Neuron (in vitro differentiated cells): Measurements from ENCODE around the gene GALNT16.

Source experiments
- H2AFZ ChIP-seq: one replicate; pipeline ENCODE4 v1.6.1; 2013; ENCODE audit warnings: low read depth, mild to moderate bottlenecking, inconsistent platforms, low read length, moderate library complexity
- H3K27me3 ChIP-seq: one replicate; pipeline ENCODE4 v1.6.1; 2013; ENCODE audit warnings: low read length; ENCODE audit not compliant: insufficient read depth
- H3K36me3 ChIP-seq: one replicate; pipeline ENCODE4 v1.6.1; 2013; ENCODE audit warnings: low read length; ENCODE audit not compliant: insufficient read depth
- H3K4me1 ChIP-seq: one replicate; pipeline ENCODE4 v1.6.1; 2013; ENCODE audit warnings: low read length; ENCODE audit not compliant: insufficient read depth
- H3K4me3 ChIP-seq: 2 replicates; pipeline ENCODE4 v1.5.1; 2013; ENCODE audit warnings: mild to moderate bottlenecking, low read length, moderate library complexity
- H3K9me3 ChIP-seq: one replicate; pipeline ENCODE4 v1.6.1; 2013; ENCODE audit warnings: low read length

GALNT16 gene

DNA sequence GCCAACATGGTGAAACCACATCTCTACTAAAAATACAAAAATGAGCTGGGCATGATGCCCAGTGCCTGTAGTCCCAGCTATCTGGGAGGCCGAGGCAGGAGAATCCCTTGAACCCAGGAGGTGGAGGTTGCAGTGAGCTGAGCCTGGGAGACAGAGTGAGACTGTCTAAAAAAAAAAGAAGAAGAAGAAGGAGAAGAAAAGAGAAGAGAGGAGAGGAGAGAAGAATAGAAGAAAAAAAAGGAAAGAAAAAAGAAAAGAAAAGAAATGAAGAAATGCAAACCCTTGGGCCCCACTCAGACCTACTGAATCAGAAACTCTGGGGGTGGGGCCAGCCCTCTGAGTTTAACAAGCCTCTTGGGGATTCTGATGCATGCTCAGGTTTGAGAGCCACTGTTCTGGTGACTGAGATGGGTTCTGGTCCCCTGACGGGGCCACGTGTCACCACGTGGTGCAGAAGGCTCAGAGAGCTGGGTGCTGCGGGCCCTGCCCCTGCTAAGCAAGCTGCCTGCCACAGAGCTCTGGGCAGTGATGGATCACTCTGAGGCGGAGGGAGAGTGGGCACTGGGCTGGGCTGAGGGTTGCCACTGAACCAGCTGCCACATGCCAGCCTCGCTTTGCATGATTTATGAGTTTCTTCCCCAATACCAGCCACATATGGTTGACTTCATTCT lies 100.6 kb downstream of the GALNT16 start:
- no peaks in the 10 kb centered on the region for H3K27me3 ChIP-seq
- no peaks in the 10 kb centered on the region for H3K4me1 ChIP-seq
- no peak overlapping the region for H2AFZ ChIP-seq
- H3K4me3 ChIP-seq: no peak overlapping the region
- no peaks in the 10 kb centered on the region for H3K36me3 ChIP-seq
- no peaks in the 10 kb centered on the region for H3K9me3 ChIP-seq

DNA sequence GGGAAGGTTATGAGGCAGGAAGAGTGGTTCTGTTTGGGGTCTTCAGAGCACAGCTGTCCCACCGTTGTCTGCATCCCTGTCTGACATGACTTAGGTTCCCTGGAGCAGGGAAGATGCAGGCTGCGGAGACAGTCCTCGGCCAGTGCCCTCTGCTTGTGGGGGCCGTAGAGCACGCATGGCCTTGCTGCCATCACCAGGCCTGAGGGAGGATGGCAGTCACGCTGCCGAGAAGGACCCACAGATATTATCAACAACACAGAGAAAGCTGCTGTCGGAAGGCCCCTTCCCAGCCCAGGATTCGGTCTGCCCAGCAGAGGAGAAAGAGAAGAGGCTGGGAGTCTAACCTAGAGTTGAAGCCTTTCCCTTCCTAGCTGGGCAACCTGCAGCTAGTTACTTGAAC lies 103.1 kb downstream of the GALNT16 start:
- Histone ChIP-seq H2AFZ (no peak overlapping the region), H3K4me1 (no peaks in the 10 kb centered on the region), H3K9me3 (no peaks in the 10 kb centered on the region), H3K27me3 (no peaks in the 10 kb centered on the region), H3K4me3 (no peak overlapping the region), H3K36me3 (no peaks in the 10 kb centered on the region)

DNA sequence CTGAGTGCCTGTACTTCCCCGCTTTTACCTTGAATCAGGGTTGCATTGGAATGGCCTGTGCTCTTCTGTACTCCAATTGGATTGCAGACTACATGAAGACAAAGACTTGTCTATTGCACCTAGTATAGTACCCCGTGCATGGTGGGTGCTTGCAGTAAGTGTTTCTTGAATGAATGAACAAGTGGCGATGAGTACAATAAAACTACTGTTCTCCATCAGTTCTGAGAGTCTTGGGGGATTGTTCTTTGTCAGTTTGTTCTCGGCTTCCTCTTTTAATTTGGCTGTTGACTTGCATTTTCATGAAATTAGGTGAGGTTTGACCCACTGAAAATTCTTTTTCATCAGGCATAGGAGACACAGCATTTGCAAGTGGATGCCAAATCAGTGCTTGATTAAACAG lies 104.0 kb downstream of the GALNT16 start:
- no peaks in the 10 kb centered on the region for H3K9me3 ChIP-seq
- H3K36me3 ChIP-seq: no peaks in the 10 kb centered on the region
- H2AFZ ChIP-seq: no peak overlapping the region
- no peaks in the 10 kb centered on the region for H3K4me1 ChIP-seq
- H3K27me3 ChIP-seq: no peaks in the 10 kb centered on the region
- H3K4me3 ChIP-seq: no peak overlapping the region

DNA sequence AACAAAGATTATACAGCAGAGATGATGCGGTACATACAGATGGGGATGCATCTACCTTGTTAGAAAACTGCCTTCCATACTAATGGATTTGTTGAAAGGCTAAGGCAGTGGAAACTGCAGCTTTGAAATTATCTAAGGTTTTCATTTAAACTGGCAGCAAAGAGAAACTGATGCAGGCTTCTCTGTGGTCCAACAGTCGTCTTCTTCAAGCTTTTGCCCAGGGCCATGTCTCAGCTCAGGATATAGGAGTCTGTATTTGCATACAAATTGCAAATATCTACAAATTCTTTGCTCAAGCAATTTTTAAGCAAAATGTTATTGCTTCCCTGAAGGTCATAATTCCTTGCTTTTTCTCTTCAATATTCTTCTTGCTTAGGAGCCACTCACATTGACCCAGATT lies 104.4 kb downstream of the GALNT16 start:
- Histone ChIP-seq H3K9me3 (no peaks in the 10 kb centered on the region), H3K27me3 (no peaks in the 10 kb centered on the region), H2AFZ (no peak overlapping the region), H3K36me3 (no peaks in the 10 kb centered on the region), H3K4me3 (no peak overlapping the region), H3K4me1 (no peaks in the 10 kb centered on the region)

DNA sequence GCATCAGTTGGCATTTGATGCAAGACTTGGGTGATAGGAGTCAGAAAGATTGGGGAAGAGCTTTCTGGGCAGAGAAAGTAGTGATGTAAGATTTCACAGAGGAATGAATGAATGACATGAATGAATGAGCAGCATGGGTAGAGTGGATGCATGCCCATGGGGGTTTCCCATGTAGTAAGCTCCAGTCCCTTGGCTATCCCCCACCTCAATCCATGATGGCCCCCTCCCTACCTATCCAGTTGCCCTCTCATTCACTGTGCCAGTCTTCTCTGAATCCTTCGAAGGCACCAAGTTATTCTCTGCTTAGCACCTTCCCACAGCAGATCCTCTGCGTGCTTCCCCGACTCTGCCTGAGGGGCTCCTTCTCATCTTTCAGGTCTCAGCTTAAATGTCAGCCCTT lies 106.1 kb downstream of the GALNT16 start:
- Histone ChIP-seq H3K27me3 (no peaks in the 10 kb centered on the region), H3K36me3 (no peaks in the 10 kb centered on the region), H3K9me3 (no peaks in the 10 kb centered on the region), H2AFZ (no peak overlapping the region), H3K4me1 (no peaks in the 10 kb centered on the region), H3K4me3 (no peak overlapping the region)

DNA sequence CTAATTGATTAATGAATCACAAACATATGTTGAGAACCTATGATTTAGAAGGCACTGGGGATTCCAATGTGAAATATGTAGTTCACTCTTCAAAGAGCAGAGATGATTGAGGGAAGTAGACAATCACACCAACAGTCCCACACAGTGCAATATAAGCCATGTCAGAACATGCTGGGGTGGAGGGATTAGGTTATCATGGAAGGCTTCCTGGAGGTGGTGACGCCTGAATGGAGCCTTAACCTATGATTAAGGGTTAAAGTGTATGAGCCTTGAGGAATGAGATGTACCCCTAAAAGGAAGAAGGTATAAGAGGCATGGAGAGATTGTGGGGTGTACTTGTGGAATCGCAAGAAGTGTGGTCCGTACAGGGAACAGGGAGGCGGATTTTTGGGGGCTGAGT lies 106.8 kb downstream of the GALNT16 start:
- no peaks in the 10 kb centered on the region for H3K36me3 ChIP-seq
- H3K4me3 ChIP-seq: no peak overlapping the region
- H3K27me3 ChIP-seq: no peaks in the 10 kb centered on the region
- no peaks in the 10 kb centered on the region for H3K4me1 ChIP-seq
- no peak overlapping the region for H2AFZ ChIP-seq
- H3K9me3 ChIP-seq: no peaks in the 10 kb centered on the region

DNA sequence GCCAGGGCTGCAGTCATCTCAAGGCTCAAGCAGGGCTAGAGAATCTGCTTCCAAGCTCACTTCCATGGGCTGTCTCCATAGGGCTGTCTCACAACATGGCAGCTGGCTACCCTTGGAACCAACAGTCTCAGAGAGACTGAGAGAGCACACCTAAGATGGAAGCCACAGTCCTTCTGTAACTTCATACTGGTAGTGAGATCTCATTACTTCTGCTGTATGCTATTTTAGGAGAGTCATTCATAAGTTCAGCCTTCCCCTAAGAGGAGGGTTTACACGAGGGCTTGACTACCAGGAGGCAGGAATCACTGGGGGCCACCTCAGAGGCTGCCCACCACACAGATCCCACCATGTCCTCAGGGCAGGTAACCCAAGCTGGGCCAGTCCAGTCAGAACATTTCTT lies 108.4 kb downstream of the GALNT16 start:
- H3K4me3 ChIP-seq: no peak overlapping the region
- no peaks in the 10 kb centered on the region for H3K27me3 ChIP-seq
- peaks cover 6% of the 10 kb centered on the region for H3K36me3 ChIP-seq
- no peaks in the 10 kb centered on the region for H3K4me1 ChIP-seq
- no peak overlapping the region for H2AFZ ChIP-seq
- H3K9me3 ChIP-seq: no peaks in the 10 kb centered on the region

DNA sequence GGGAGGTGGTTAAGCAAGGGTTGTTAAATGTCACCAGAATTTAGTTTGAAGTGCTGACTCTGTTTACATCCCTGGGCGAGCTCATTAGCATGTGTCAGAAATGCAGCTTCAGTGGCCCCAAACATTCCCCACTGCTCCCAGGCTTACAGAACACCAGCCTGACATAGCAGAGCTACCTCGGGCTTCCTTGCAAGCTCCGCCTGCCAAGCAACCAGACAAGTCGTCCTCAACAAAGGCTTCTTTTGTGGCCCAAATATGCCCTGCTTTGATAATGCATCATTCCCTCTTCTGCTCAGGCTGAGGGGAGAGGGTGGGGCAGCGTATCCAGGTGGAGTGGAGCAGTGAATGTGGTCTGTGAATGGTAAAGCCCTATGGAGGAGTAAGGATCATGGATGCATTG lies 110.1 kb downstream of the GALNT16 start:
- Histone ChIP-seq H3K36me3 (peaks cover 13% of the 10 kb centered on the region), H2AFZ (no peak overlapping the region), H3K27me3 (no peaks in the 10 kb centered on the region)

DNA sequence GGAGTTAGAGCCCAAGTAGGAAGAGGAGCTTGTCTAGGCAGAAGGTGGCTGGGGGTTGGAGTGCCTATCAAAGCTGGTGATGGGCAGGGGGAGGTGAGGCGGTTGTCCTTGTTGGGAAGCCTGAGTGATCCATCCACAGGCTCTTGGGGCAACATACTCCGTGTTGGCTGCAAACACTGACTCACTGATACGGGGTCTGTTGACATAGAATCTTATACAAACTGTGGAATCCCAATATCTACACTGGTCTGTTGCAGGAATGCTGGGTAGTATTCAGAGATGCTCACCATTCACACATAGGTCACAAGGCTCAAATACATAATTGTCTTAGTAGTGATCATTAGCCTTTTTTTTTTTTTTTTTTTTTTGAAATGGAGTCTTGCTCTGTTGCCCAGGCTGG lies 112.2 kb downstream of the GALNT16 start:
- peaks cover 12% of the 10 kb centered on the region for H3K9me3 ChIP-seq
- H3K27me3 ChIP-seq: no peaks in the 10 kb centered on the region
- no peaks in the 10 kb centered on the region for H3K4me1 ChIP-seq
- no peak overlapping the region for H3K4me3 ChIP-seq
- peaks cover 26% of the 10 kb centered on the region for H3K36me3 ChIP-seq
- H2AFZ ChIP-seq: no peak overlapping the region

More for the DNA sequence above, 110.1 kb downstream of the GALNT16 start:
- H3K4me1 ChIP-seq: no peaks in the 10 kb centered on the region
- no peak overlapping the region for H3K4me3 ChIP-seq
- peaks cover 3% of the 10 kb centered on the region for H3K9me3 ChIP-seq

DNA sequence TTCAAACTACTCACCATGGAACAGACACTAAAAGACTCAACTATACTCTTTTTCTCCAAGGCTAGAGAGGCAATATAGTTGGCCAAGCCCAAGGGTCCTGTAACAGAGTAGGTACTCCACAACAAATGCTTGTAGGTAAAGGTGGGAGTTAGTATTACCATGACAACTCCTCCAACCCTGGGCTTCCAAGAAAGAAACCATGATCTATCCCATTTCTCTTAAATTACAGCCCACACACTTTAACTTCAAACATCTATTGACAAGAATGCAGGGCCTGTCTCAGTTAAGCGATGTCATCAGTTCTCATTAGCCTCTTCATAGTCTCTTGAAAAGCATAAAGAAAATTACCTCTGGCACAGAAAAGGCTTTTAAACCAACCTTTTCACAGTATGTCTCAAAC lies 113.1 kb downstream of the GALNT16 start:
- H2AFZ ChIP-seq: no peak overlapping the region
- H3K9me3 ChIP-seq: peaks cover 12% of the 10 kb centered on the region
- no peaks in the 10 kb centered on the region for H3K4me1 ChIP-seq
- no peak overlapping the region for H3K4me3 ChIP-seq
- H3K27me3 ChIP-seq: no peaks in the 10 kb centered on the region
- H3K36me3 ChIP-seq: peaks cover 35% of the 10 kb centered on the region

DNA sequence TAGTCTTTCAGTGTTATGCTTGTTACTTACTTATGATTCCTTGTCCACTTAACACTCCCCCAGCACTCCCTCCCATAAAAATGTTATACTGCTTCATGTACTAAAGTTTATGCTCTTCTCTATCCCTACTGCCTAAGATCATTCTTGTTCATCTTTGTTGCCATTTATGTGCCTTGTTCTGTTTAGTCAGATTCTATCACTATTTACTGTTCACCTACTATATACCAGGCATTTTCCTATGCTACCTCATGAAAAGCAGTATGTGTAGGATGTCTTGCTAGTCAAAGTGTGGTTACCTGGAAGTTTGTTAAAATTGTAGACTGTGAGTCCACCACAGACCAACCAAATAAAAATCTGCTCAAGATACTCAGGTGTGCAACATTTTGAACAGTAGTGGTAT lies 114.3 kb downstream of the GALNT16 start:
- Histone ChIP-seq H3K27me3 (no peaks in the 10 kb centered on the region), H3K4me3 (no peak overlapping the region), H3K9me3 (peaks cover 12% of the 10 kb centered on the region), H3K36me3 (peaks cover 42% of the 10 kb centered on the region), H2AFZ (no peak overlapping the region), H3K4me1 (no peaks in the 10 kb centered on the region)

DNA sequence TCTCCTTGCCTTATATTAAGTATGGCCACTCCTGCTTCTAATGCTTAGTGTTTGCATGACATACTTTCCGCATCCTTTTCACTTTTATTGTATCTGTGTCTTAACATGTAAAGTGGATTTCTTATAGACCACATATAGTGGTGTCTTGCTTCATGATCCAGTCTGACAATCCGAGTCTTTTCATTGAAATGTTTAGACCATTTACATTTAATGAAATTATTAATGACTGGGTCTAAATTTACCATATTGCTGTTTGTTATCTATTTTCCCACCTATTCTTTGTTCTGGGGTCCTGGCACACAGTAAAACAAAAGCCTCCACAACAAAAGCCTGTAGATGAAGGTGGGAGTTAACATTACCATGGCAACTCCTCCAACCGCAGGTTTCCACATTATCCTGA lies 115.2 kb downstream of the GALNT16 start:
- Histone ChIP-seq H2AFZ (no peak overlapping the region), H3K36me3 (peaks cover 51% of the 10 kb centered on the region), H3K4me1 (no peaks in the 10 kb centered on the region), H3K27me3 (no peaks in the 10 kb centered on the region), H3K9me3 (peaks cover 12% of the 10 kb centered on the region), H3K4me3 (no peak overlapping the region)

DNA sequence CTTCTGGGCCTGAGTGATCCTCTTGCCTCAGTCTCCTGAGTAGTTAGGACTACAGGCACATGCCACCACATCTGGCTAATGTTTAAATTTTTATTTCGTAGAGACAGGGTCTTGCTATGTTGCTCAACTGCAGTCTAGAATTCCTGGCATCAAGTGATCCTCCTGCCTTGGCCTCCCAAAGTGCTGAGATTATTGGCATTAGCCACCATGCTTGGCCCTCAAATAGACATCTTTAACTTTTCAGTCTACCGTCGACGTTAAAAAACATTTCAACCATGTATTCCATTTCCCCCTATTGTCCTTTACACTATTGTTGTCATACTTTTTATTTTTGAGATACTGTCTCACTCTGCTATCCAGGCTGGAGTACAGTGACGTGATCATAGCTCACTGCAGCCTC lies 115.8 kb downstream of the GALNT16 start:
- no peak overlapping the region for H2AFZ ChIP-seq
- peaks cover 56% of the 10 kb centered on the region for H3K36me3 ChIP-seq
- no peaks in the 10 kb centered on the region for H3K4me1 ChIP-seq
- peaks cover 12% of the 10 kb centered on the region for H3K9me3 ChIP-seq
- no peak overlapping the region for H3K4me3 ChIP-seq
- no peaks in the 10 kb centered on the region for H3K27me3 ChIP-seq

DNA sequence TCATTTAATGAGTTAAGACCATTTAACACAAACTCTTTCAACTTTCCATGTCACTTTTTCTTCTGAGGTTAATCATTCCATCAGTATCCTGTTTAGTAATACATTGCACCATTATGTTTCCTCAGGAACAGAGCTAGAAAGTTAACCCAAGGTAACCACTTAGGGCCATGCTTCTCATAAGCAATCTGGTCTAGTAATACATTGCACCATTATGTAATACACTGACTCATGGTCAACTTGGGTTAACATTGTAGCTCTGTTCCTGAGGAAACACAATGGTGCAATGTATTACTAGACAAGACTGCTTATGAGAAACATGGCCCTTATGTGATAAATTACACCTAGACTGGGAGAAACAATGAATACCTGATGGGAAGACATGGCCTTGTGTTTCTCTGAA lies 116.5 kb downstream of the GALNT16 start:
- Histone ChIP-seq H3K27me3 (no peaks in the 10 kb centered on the region), H2AFZ (no peak overlapping the region), H3K9me3 (peaks cover 12% of the 10 kb centered on the region), H3K4me1 (no peaks in the 10 kb centered on the region), H3K4me3 (no peak overlapping the region), H3K36me3 (peaks cover 62% of the 10 kb centered on the region)
